HG03060 (cell line): ENCODE measurements around the gene FGF18.
"Not testable (repeated sequence)": the region's sequence is repeated elsewhere in the genome, so short reads cannot be mapped to it uniquely, and the experiment has no call there.

Source experiments
- ATAC-seq: cut with Tn5 transposase; IDR thresholded peaks from one replicate; pipeline ENCODE4 v1.9.1; 2021; ENCODE audit warnings: low read depth, moderate number of reproducible peaks; ENCODE audit not compliant: unreplicated experiment

FGF18 gene, protein sequence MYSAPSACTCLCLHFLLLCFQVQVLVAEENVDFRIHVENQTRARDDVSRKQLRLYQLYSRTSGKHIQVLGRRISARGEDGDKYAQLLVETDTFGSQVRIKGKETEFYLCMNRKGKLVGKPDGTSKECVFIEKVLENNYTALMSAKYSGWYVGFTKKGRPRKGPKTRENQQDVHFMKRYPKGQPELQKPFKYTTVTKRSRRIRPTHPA

GRCh38 chr5:171418982-171419687 is at the start of gene FGF18:
TSS of gene FGF18 (plus strand) at chr5:171419647. CDS start at chr5:171420200, 553 bp downstream.
- ATAC-seq, result no peak

- ATAC-seq, result no peak
These were observed 49.5 kb upstream of the FGF18 start for GRCh38 chr5:171369898-171370297.

DNA sequence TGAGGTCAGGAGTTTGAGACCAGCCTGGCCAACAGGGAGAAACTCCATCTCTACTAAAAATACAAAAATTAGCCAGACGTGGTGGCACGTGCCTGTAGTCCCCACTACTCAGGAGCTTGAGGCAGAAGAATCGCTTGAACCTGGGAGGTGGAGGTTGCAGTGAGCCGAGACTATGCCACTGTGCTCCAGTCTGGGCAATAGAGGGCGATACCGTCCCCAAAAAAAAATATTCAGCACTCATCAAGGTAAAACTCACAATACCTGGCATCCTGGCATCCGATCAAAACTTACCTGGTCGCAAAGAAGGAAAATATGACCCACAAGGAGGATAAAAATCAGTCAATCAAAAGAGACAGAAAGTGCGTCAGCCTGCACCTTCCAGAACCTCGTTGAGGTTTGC is 48.6 kb upstream of the FGF18 start:
- not testable (repeated sequence) for ATAC-seq

DNA sequence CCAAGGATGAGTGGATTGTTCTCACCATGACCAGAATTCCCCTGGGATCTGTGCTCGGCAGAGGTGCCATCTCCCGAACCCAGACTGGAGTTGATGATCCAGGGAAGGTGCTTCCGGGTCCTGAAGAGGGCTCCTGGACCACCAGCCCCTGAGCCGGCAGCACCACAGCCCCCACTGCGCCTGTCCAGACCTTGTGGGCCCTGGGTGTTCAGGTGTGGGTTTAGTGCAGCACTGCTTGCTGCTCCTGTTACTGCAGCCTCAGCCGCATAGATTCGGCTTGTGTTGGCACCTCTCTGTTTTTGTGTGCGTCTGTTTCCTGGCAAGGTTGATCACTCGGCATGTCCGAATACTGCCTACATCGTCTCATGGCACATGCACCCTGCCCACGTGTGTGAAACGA is 48.1 kb upstream of the FGF18 start:
- ATAC-seq, result no peak

DNA sequence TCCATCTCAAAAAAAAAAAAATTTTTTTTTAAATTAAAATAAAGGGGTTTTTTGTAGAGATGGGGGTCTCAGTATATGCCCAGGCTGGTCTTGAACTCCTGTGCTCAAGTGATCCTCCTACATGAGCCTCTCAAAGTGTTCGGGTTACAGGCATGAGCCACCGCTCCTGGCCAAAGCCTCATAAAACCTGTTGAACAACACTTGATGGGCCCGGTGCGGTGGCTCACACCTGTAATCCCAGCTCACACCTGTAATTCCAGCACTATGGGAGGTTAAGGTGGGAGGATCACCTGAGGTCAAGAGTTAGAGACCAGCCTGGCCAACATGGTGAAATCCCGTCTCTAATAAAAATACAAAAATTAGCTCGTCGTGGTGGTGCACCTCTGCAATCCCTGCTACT is 39.5 kb upstream of the FGF18 start:
- no peak for ATAC-seq

DNA sequence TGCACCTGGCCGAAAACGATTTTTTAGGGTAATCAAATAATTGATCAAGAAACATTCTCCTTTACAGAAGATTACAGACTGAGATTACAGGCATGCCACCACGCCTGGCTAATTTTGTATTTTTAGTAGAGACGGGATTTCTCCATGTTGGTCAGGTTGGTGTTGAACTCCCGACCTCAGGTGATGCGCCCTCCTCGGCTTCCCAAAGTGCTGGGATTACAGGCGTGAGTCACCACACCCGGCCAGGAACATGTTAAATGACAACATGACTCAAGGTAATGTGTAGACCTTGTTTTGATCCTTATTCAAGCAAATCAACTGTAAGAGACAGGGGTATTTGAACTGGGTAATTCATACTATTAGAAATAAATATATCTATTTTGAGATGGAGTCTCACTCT is 35.0 kb upstream of the FGF18 start:
- ATAC-seq, result not testable (repeated sequence)

- not testable (repeated sequence) for ATAC-seq
These were observed 34.4 kb upstream of the FGF18 start for GRCh38 chr5:171384999-171385398.

DNA sequence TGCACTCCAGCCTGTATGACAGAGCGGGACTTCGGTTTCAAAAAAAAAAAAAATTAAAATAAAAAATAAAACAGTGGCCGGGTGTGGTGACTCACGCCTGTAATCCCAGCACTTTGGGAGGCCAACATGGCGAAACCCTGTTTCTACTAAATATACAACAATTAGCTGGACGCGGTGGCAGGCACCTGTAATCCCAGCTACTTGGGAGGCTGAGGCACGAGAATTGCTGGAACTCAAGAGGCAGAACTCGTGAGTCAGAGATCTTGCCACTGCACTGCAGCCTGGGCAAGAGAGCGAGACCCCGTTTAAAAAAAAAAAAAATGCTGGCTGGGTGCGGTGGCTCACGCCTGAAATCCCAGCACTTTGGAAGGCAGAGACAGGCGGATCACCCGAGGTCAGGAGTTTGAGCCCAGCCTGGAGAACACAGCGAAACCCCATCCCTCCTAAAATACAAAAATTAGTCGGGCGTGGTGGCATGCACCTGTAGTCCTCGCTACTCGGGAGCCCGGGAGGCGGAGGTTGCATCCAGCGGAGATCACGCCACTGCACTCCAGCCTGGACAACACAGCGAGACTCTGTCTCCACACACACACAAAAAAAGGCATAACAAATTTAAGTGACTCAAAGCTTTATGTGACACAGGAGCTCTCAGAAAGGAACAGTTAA is 33.3 kb upstream of the FGF18 start:
- ATAC-seq, result no peak

DNA sequence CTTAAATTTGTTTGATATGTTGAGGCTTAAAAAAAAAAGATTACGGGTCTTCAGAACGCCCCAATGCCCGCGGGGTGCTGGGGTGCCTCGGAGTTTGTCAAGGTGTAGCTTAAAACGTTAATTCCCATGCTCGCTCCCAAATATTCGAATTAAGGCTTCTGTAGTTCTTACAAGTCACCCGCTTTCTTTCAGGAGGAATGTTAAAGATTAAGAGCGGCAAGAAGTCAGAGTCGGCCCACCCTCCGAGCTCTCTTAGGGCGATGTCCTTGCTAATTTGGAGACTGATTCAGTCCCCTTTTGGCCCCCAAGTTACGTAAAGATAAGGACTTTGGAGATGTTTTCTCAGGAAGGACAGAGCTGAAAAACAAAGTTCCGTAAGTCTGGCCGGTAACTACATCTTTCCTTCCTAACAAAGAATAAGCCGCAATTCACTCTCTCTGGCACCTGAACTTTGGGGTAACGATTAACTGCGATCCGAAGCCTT is 32.5 kb upstream of the FGF18 start:
- no peak for ATAC-seq

DNA sequence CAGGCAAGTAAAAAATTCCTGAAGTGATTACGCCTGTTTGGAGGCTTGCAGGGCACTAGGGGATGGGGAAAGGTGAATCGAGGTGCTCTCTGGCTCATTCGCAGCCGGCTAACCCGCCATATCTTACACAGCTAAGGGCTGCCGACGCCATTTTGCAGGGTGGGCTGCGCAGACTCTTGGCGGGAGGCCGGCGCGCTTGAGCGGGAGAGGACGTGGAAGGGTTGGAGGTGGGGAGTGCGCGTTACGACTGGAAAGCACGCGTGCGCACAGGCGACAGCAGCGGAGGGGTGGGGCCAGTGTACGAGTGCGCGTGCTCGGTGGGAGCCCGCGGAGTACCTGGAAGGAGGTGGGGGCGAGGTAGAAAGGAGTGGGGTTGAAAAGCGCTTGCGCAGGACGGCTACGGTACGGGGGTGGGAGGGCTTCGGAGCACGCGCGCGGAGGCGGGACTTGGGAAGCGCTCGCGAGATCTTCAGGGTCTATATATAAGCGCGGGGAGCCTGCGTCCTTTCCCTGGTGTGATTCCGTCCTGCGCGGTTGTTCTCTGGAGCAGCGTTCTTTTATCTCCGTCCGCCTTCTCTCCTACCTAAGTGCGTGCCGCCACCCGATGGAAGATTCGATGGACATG is 32.0 kb upstream of the FGF18 start, which contains the start of gene NPM1:
NPM1 (plus strand) TSS at position 505 of the 625 bp plus-strand sequence; CDS start at position 605, 100 bp downstream.
- ATAC-seq, result peak; percentile 66

DNA sequence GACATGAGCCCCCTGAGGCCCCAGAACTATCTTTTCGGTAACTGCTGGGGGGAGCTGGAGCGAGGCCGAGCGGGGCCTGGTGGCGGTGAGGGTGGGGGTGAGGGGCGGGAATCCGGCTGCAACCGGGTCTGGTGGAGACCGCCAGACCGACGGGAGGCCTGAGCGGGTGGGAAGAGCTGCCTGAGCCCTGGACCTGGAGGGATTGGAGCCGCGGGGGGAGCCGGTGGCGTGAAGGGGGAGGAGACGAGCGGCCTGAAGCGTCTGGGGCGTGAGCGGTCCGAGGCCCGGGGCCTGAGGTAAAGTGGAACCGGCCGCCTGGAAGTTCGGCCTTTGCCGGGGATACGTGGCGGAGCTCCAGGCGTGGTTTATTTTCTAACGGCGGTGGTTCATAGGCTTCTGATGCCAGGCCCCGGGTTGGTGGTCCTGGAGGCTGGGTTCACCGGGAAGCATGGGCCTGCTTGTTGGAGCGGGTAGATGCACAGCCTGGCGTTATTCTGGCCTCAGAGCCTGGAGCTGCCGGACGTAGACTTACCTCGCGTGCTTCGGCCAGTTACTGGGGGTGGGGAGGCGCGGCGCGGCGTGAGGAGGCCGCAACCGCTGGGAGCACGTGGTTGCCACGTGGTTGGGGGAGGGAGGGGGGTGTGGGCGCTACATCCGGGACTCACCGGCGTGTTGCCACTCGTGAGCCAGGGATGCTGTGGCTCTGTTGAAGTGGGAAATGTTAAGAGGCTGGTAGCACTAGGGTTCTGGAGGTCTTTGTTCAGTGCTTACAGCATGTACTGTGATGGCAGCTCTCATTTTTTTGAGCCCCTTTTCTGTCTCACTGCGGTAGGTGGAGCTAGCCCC is 31.3 kb upstream of the FGF18 start:
- no peak for ATAC-seq

DNA sequence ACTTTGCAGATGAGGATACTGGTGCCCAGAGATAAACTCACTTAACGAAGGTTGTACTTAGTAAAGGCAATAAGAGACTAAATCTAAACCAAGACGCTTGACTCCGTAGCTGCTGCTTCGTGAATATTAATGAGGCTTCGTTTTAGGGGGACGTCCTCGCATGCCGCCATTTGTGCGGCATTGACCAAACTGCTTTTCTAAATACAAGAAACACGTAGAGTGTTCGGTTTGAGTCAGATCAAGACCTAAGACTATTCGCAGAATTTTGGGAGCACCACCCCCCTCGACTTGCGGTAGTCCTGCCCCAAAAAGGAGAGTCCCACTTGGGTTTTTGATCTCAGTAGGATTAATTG is 30.7 kb upstream of the FGF18 start:
- ATAC-seq, result no peak

GRCh38 chr5:171390883-171391677 is 28.4 kb upstream of the FGF18 start:
- ATAC-seq, result no peak

DNA sequence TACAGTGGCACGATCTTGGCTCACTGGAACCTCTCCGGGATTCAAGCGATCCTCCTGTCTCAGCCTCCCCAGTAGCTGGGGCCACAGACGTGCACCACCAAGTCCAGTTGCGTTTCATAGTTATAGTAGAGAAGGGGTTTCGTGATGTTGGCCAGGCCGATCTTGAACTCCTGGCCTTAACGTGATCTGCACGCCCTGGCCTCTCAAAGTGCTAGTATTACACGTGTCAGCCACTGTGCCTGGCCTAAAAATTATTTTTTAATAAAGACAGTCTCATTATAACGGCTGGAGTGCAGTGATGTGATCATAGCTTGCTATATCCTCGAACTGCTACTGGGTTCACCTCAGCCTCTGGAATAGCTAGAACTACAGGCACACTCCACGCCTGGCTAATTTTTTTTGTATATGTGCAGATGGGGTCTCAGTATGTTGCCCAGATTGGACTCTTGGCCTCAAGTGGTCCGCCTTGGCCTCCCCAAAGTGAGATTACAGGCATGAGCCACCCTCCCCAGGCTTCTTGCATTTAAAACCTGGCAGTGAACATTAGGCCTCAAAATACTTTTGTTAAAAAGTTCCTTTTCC is 27.4 kb upstream of the FGF18 start:
- no peak for ATAC-seq

GRCh38 chr5:171392585-171393159 is 26.8 kb upstream of the FGF18 start:
- no peak for ATAC-seq

DNA sequence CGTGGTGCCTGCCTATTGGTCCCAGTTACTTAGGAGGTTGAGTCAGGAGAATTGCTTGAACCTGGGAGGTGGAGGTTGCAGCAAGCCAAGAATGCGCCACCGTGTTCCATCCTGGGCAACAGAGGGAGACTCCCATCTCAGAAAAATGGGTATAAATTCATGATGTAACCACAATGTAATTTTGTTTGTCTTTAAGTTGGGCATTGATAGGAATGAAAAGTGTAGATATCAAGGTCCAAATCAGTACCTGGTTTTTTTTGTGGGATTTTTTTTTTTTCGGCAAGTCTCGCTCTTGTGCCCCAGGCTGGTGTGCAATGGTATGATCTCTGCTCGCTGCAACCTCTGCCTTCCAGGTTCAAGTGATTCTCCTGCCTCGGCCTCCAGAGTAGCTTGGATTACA is 24.4 kb upstream of the FGF18 start:
- ATAC-seq, result no peak

DNA sequence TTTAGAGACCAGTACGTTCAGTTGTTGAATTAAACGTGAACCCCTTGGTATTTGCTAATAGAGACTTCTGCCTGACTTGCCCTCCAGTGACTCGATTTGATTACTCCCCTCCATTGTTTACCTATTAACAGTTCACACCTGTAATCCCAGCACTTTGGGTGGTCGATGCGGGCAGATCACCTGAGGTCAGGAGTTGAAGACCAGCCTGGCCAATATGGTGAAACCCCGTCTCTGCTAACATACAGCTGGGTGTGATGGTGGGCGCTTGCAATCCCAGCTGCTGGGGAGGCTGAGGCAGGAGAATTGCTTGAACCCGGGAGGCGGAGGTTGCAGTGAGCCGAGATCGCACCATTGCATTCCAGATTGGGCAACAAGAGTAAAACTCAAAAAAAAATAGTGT is 22.9 kb upstream of the FGF18 start:
- not testable (repeated sequence) for ATAC-seq

DNA sequence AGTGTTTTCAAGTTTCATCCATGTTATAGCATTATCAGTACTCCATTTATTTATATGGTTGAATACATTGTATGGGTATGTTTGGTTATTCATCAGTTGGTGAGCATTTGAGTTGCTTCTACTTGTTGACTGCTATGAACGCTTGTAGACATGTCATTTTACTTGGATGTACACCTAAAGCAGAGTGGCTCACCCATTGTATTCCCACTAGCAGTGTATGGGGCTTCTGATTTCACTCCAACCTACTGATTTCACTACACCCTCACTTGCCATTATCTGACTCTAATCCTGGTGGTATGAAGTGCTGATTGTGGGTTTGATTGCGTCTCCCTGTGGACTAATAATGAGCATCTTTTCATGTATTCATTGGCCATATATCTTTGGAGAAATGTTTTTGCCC is 22.3 kb upstream of the FGF18 start:
- no peak for ATAC-seq

- no peak for ATAC-seq
These were observed 21.8 kb upstream of the FGF18 start for GRCh38 chr5:171397599-171397998.
